ENCODE measurements around the gene SLC39A7. TPM values are rescaled to one million over a fixed set of nuclear protein-coding genes. Genes with fewer than 3 reads are reported as not detected.

SLC39A7 gene
- polyA plus RNA-seq, 4 donors, result 38.9 to 162 (median 79.1) TPM

DNA sequence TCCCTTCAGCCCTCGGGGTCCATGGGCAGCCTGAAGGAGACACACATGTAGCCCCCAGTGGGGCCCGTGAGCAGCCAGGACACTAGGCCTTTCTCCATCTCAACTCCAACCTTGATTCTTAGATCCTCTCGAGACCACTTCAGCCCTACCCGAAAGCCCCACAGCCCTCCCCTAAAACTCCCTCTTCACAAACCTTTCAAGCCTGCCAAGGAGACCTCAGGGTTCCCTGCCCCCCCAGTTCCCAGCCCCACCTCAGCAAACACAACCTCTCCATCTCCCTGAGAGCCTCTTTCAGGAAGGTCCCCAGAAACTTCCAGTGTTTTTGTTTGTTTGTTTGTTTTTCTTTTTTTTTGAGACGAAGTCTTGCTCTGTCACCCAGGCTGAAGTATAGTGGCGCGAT is 19.5 kb upstream of the SLC39A7 start:
- no peak overlapping the region for H3K4me3 ChIP-seq (ENCODE audit: low read depth in 1 of 3, low read length in 3 of 3)
- FAIRE-seq, result no peak
- peaks cover 0 to 7% (median 2%) of the 10 kb centered on the region in 3 donors for H3K27me3 ChIP-seq (ENCODE audit: control insufficient read depth in 3 of 3, insufficient read depth in 3 of 3, low read length in 3 of 3)
- H3K9me3 ChIP-seq (ENCODE audit: control insufficient read depth in 2 of 2, insufficient read depth in 1 of 2, low read depth in 1 of 2, low read length in 1 of 2), result peaks cover 0 to 4% of the 10 kb centered on the region in 2 donors
- 86 to 92% (median 88%) methylated on average over 7 of the region's 7 CpGs for WGBS, 3 donors
- no peak overlapping the region for H3K27ac ChIP-seq (ENCODE audit: low read depth in 1 of 3, low read length in 2 of 3)
- no peaks in the 10 kb centered on the region for H3K36me3 ChIP-seq (ENCODE audit: control insufficient read depth in 3 of 3, insufficient read depth in 2 of 3, low read depth in 1 of 3, low read length in 3 of 3)
- no peaks in the 10 kb centered on the region for H3K4me1 ChIP-seq (ENCODE audit: control insufficient read depth in 3 of 3, insufficient read depth in 2 of 3, low read depth in 1 of 3, low read length in 2 of 3)
- no peak for DNase-seq

DNA sequence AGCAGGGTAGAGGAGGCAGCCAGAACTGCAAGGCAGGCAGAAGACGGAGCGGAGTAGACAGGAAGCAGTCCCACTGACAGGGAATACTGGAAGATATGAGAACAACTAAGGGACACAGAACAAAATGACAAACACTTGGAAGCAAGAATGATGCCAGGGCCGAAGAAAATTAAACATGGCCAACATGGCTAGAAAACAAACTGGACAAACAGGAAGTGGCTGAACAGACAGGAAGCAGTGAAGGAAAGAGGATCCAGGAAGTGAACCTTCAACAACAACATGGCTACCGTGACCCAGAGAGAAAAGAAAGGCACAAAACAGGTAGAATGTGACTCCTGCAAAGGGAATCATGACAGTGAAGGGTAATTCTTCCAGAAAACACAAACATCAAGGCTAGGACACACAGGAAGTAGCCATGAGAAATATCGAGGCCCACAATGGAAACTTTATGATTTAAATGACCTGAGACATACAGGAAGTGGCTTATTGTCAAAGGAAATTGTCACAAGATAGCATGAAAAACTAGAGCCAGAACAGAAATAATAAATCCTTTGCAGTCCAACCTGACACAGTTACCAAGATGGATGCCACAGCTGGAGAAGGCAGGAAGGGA is 17.5 kb upstream of the SLC39A7 start:
- DNase-seq, result no peak
- no peak overlapping the region for H3K27ac ChIP-seq (ENCODE audit: low read depth in 1 of 3, low read length in 2 of 3)
- peaks cover 0 to 10% (median 2%) of the 10 kb centered on the region in 3 donors for H3K27me3 ChIP-seq (ENCODE audit: control insufficient read depth in 3 of 3, insufficient read depth in 3 of 3, low read length in 3 of 3)
- no peak overlapping the region for H3K4me3 ChIP-seq (ENCODE audit: low read depth in 1 of 3, low read length in 3 of 3)
- no peaks in the 10 kb centered on the region for H3K4me1 ChIP-seq (ENCODE audit: control insufficient read depth in 3 of 3, insufficient read depth in 2 of 3, low read depth in 1 of 3, low read length in 2 of 3)
- no peaks in the 10 kb centered on the region for H3K36me3 ChIP-seq (ENCODE audit: control insufficient read depth in 3 of 3, insufficient read depth in 2 of 3, low read depth in 1 of 3, low read length in 3 of 3)
- no peak for FAIRE-seq
- WGBS, 3 donors, result 70 to 89% (median 74%) methylated on average over 5 of the region's 5 CpGs
- H3K9me3 ChIP-seq (ENCODE audit: control insufficient read depth in 2 of 2, insufficient read depth in 1 of 2, low read depth in 1 of 2, low read length in 1 of 2), result peaks cover 0 to 4% of the 10 kb centered on the region in 2 donors

DNA sequence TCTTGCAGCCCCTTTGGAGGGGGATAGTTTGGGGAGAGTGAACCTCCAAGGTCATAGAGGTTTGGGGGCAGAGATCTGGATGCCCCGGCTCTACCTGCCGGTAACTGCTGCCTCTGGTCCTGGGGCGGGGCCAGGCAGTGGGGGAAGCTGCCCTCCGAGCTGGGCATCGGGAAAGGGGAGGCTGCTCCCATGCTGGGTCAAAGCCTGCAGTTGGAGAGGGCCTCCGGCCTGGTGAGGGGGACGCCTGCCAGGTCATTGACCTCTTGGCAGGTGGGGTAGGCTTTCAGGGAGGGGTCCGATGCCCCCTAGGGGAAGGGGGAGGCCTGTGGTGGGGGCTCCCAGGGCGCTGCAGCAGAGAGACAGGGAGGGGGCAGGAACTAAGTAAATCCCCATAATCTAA is 15.5 kb upstream of the SLC39A7 start:
- FAIRE-seq (no peak), DNase-seq (no peak)
- Histone ChIP-seq H3K27me3 (ENCODE audit: control insufficient read depth in 3 of 3, insufficient read depth in 3 of 3, low read length in 3 of 3) (peaks cover 2 to 10% (median 2%) of the 10 kb centered on the region in 3 donors), H3K9me3 (ENCODE audit: control insufficient read depth in 2 of 2, insufficient read depth in 1 of 2, low read depth in 1 of 2, low read length in 1 of 2) (peaks cover 0 to 4% of the 10 kb centered on the region in 2 donors), H3K36me3 (ENCODE audit: control insufficient read depth in 3 of 3, insufficient read depth in 2 of 3, low read depth in 1 of 3, low read length in 3 of 3) (no peaks in the 10 kb centered on the region), H3K4me1 (ENCODE audit: control insufficient read depth in 3 of 3, insufficient read depth in 2 of 3, low read depth in 1 of 3, low read length in 2 of 3) (no peaks in the 10 kb centered on the region), H3K27ac (ENCODE audit: low read depth in 1 of 3, low read length in 2 of 3) (no peak overlapping the region), H3K4me3 (ENCODE audit: low read depth in 1 of 3, low read length in 3 of 3) (no peak overlapping the region)
- 64 to 72% (median 71%) methylated on average over 8 to 9 of the region's 9 CpGs for WGBS, 3 donors

DNA sequence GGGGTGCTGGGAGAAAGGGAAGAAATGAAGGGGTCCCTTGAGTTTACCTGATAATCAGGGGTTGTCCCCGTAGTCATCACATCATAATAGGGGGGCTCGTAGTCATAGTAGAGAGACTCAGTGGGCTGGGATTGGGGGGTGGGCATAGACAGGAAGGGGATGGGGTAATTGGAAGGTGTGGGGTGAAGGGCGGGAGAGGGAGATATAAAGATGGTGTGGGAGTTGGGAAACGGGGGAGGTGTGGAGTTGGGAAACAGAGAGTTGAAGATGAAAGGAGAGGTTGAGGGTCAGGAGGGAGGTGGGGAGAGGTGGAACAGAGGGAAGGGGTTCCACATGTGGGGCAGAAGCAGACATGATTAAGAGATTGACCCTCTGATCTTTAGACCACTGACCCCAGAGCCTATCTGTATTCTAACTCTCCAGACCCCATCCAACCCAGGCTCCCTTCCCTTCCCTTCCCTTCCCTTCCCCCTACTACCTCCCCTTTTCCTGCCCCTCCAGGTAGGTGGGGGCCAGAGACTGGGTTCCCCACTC is 14.9 kb upstream of the SLC39A7 start:
- WGBS, 3 donors, result 67 to 70% (median 68%) methylated on average over 4 of the region's 4 CpGs

DNA sequence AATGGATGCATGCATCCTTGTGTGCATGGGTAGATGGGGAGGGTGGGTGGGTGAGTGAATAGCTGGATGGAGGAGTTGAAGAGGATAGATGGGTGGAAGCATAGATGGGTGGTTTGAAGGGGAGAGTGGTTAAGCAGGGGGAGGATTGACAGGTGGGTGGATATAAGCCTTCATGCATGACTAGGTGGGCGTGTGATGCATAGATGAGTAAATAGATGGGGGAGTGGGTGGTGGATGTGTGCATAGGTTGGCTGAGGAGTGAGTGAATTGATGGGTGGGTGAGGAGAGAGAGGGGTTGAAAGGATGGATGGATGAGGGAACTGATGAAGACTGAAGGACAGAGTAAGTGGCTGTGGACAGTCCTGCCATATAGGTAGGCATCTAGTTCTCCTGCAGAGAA is 12.9 kb upstream of the SLC39A7 start:
- Histone ChIP-seq H3K4me3 (ENCODE audit: low read depth in 1 of 3, low read length in 3 of 3) (no peak overlapping the region), H3K36me3 (ENCODE audit: control insufficient read depth in 3 of 3, insufficient read depth in 2 of 3, low read depth in 1 of 3, low read length in 3 of 3) (no peaks in the 10 kb centered on the region), H3K4me1 (ENCODE audit: control insufficient read depth in 3 of 3, insufficient read depth in 2 of 3, low read depth in 1 of 3, low read length in 2 of 3) (peaks cover 0 to 11% (median 3%) of the 10 kb centered on the region in 3 donors), H3K27ac (ENCODE audit: low read depth in 1 of 3, low read length in 2 of 3) (no peak overlapping the region), H3K27me3 (ENCODE audit: control insufficient read depth in 3 of 3, insufficient read depth in 3 of 3, low read length in 3 of 3) (peaks cover 2 to 33% (median 9%) of the 10 kb centered on the region in 3 donors), H3K9me3 (ENCODE audit: control insufficient read depth in 2 of 2, insufficient read depth in 1 of 2, low read depth in 1 of 2, low read length in 1 of 2) (peaks cover 0 to 2% of the 10 kb centered on the region in 2 donors)
- DNase-seq, result no peak
- no peak for FAIRE-seq
- 69 to 81% (median 76%) methylated on average over 1 of the region's 1 CpG for WGBS, 3 donors

More for the DNA sequence above, 14.9 kb upstream of the SLC39A7 start:
- Histone ChIP-seq H3K27me3 (ENCODE audit: control insufficient read depth in 3 of 3, insufficient read depth in 3 of 3, low read length in 3 of 3) (peaks cover 2 to 14% (median 2%) of the 10 kb centered on the region in 3 donors), H3K27ac (ENCODE audit: low read depth in 1 of 3, low read length in 2 of 3) (no peak overlapping the region), H3K9me3 (ENCODE audit: control insufficient read depth in 2 of 2, insufficient read depth in 1 of 2, low read depth in 1 of 2, low read length in 1 of 2) (peaks cover 0 to 4% of the 10 kb centered on the region in 2 donors), H3K36me3 (ENCODE audit: control insufficient read depth in 3 of 3, insufficient read depth in 2 of 3, low read depth in 1 of 3, low read length in 3 of 3) (no peaks in the 10 kb centered on the region), H3K4me3 (ENCODE audit: low read depth in 1 of 3, low read length in 3 of 3) (no peak overlapping the region), H3K4me1 (ENCODE audit: control insufficient read depth in 3 of 3, insufficient read depth in 2 of 3, low read depth in 1 of 3, low read length in 2 of 3) (no peaks in the 10 kb centered on the region)
- DNase-seq (no peak), FAIRE-seq (no peak)

DNA sequence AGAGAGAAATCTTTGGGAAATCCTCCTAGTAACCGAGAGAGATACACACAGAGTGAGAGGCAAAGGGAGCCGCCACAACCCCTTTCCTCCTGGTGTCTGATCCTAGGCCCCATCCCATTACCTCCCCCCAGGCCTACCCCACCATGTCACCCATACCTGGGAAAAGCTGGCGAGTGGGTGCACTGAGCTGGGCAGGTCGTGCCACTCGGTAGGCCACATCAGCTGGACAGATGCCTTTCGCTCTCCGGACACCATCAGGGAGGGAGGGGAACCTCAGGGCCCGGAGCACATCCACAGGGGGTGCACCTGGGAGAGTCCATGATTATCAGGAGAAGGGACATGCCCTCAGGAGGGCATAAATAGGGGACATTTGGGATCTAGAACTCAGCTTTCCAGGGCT is 11.5 kb upstream of the SLC39A7 start:
- no peak overlapping the region for H3K4me3 ChIP-seq (ENCODE audit: low read depth in 1 of 3, low read length in 3 of 3)
- 84 to 91% (median 85%) methylated on average over 8 of the region's 8 CpGs for WGBS, 3 donors
- H3K9me3 ChIP-seq (ENCODE audit: control insufficient read depth in 2 of 2, insufficient read depth in 1 of 2, low read depth in 1 of 2, low read length in 1 of 2), result no peaks in the 10 kb centered on the region
- H3K4me1 ChIP-seq (ENCODE audit: control insufficient read depth in 3 of 3, insufficient read depth in 2 of 3, low read depth in 1 of 3, low read length in 2 of 3), result peaks cover 0 to 16% (median 3%) of the 10 kb centered on the region in 3 donors
- H3K27me3 ChIP-seq (ENCODE audit: control insufficient read depth in 3 of 3, insufficient read depth in 3 of 3, low read length in 3 of 3), result peaks cover 2 to 36% (median 9%) of the 10 kb centered on the region in 3 donors
- DNase-seq (no peak), FAIRE-seq (no peak)
- H3K27ac ChIP-seq (ENCODE audit: low read depth in 1 of 3, low read length in 2 of 3), result no peak overlapping the region
- H3K36me3 ChIP-seq (ENCODE audit: control insufficient read depth in 3 of 3, insufficient read depth in 2 of 3, low read depth in 1 of 3, low read length in 3 of 3), result peaks cover 0 to 8% (median 0%) of the 10 kb centered on the region in 3 donors

DNA sequence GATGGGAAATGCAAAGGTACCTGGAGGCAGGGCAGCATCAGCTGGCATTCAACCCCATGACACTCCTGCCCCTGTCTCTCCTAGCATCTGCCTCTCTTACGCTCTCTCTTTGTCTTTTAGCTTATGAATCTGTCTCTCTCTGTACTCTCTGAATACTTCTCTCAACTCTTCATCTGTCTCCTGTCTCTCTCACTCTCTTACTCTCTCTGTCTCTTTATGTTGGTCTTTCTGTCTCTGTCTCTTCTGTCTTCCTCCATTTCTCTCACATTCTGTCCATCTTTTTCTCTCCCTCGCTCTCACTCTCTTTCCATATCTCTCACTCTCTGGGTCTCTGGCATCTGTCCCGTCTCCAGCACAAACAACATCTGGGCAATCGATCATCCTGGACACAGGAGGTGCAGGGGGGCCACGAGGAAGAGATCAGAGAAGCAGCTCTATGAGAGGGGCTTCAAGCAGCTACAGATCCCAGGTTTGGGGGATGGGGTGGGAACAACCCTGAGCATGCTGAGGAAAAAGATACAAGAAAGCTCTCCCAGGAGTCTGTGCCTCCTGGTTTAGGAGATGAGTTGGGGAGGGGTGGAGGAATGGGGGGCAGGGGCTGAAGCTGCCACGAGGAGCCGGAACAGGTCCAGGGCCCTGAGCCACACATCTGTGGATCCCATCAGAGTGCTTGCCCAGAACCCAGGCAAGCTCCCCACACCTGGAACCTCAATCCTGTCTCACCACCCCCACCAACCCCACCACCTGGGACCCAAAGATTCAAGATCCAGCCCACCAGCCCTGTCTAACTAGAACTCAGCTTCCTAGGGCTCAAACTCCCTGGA is 10.8 kb upstream of the SLC39A7 start:
- Histone ChIP-seq H3K4me1 (ENCODE audit: control insufficient read depth in 3 of 3, insufficient read depth in 2 of 3, low read depth in 1 of 3, low read length in 2 of 3) (peaks cover 0 to 16% (median 3%) of the 10 kb centered on the region in 3 donors), H3K36me3 (ENCODE audit: control insufficient read depth in 3 of 3, insufficient read depth in 2 of 3, low read depth in 1 of 3, low read length in 3 of 3) (peaks cover 3 to 14% (median 5%) of the 10 kb centered on the region in 3 donors), H3K27me3 (ENCODE audit: control insufficient read depth in 3 of 3, insufficient read depth in 3 of 3, low read length in 3 of 3) (peaks cover 2 to 36% (median 9%) of the 10 kb centered on the region in 3 donors), H3K4me3 (ENCODE audit: low read depth in 1 of 3, low read length in 3 of 3) (no peak overlapping the region), H3K27ac (ENCODE audit: low read depth in 1 of 3, low read length in 2 of 3) (no peak overlapping the region), H3K9me3 (ENCODE audit: control insufficient read depth in 2 of 2, insufficient read depth in 1 of 2, low read depth in 1 of 2, low read length in 1 of 2) (no peaks in the 10 kb centered on the region)
- FAIRE-seq (no peak), DNase-seq (no peak)
- WGBS, 3 donors, result 68 to 70% (median 69%) methylated on average over 6 to 7 of the region's 7 CpGs

DNA sequence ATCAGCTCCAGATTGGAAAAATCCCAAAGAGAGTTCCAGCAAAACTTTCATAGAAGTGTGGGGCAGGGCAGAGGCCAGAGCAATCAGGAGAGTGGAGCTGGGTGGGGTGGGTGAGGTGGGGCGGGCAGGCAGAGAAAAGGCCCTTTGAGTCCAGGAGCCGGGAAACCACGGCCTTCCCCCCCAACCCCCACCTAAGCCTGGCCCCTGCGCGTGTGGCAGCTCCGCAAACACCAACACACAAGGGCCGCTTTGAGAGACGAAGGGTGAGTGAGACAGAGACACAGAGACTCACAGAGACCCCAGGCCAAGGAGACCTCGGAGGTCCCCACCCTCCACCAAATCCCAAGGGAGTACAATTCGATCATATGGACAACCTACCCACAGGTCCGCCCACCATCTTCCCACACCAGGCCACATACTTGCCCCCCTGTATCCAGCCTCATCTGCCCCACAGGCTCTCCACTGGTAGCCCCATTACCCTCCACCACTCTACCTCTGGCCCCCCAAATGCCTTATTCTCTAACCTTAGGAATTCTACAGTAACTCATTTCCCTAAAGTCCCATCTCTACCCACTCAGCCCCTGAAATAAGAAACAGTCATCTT is 10.1 kb upstream of the SLC39A7 start:
- no peak overlapping the region for H3K27ac ChIP-seq (ENCODE audit: low read depth in 1 of 3, low read length in 2 of 3)
- peaks cover 6 to 22% (median 11%) of the 10 kb centered on the region in 3 donors for H3K36me3 ChIP-seq (ENCODE audit: control insufficient read depth in 3 of 3, insufficient read depth in 2 of 3, low read depth in 1 of 3, low read length in 3 of 3)
- H3K4me3 ChIP-seq (ENCODE audit: low read depth in 1 of 3, low read length in 3 of 3), result no peak overlapping the region
- H3K27me3 ChIP-seq (ENCODE audit: control insufficient read depth in 3 of 3, insufficient read depth in 3 of 3, low read length in 3 of 3), result peaks cover 0 to 29% (median 9%) of the 10 kb centered on the region in 3 donors
- FAIRE-seq (no peak), DNase-seq (no peak)
- no peaks in the 10 kb centered on the region for H3K9me3 ChIP-seq (ENCODE audit: control insufficient read depth in 2 of 2, insufficient read depth in 1 of 2, low read depth in 1 of 2, low read length in 1 of 2)
- WGBS, 3 donors, result 62 to 76% (median 70%) methylated on average over 8 to 11 of the region's 11 CpGs
- peaks cover 0 to 16% (median 3%) of the 10 kb centered on the region in 3 donors for H3K4me1 ChIP-seq (ENCODE audit: control insufficient read depth in 3 of 3, insufficient read depth in 2 of 3, low read depth in 1 of 3, low read length in 2 of 3)
